Mesenchymal stem cell (in vitro differentiated cells and primary cell): ENCODE measurements around the gene FARP1.

ENCODE experiments used
- DNase-seq: peaks from one replicate; pipeline ENCODE4 v3.0.0-alpha.2; 2013
- H2AFZ ChIP-seq: one replicate; pipeline ENCODE4 v1.6.1; 2013; ENCODE audit warnings: low read depth, mild to moderate bottlenecking, control low read depth, inconsistent platforms, low read length, moderate library complexity
- H2AK5ac ChIP-seq: 2 replicates; pipeline ENCODE4 v1.6.1; 2013; ENCODE audit warnings: low read length, moderate library complexity, mild to moderate bottlenecking, inconsistent platforms; ENCODE audit not compliant: severe bottlenecking
- H2BK120ac ChIP-seq: one replicate; pipeline ENCODE4 v1.6.1; 2013; ENCODE audit warnings: low read depth, mild to moderate bottlenecking, inconsistent platforms, low read length, moderate library complexity
- H2BK12ac ChIP-seq, 2 experiments: one replicate each; pipeline ENCODE4 v1.6.1; 2013; ENCODE audit warnings: inconsistent platforms in 2 of 2, low read length in 2 of 2, mild to moderate bottlenecking in 2 of 2, moderate library complexity in 2 of 2, control low read depth in 1 of 2
- H2BK15ac ChIP-seq: one replicate; pipeline ENCODE4 v1.6.1; 2013; ENCODE audit warnings: mild to moderate bottlenecking, low read depth, inconsistent platforms; ENCODE audit not compliant: poor library complexity, severe bottlenecking
- H2BK5ac ChIP-seq: 2 replicates; pipeline ENCODE4 v1.6.1; 2013; ENCODE audit warnings: low read depth, mild to moderate bottlenecking, low read length, control low read depth, inconsistent platforms; ENCODE audit not compliant: poor library complexity, severe bottlenecking
- H3K14ac ChIP-seq, 2 experiments: one replicate each; pipeline ENCODE4 v1.6.1; 2013; ENCODE audit warnings: inconsistent platforms in 2 of 2, low read length in 2 of 2, control low read depth in 1 of 2, mild to moderate bottlenecking in 1 of 2, moderate library complexity in 1 of 2
- H3K18ac ChIP-seq, 2 experiments: one replicate each; pipeline ENCODE4 v1.6.1; 2013; ENCODE audit warnings: inconsistent platforms in 2 of 2, low read length in 2 of 2, control low read depth in 1 of 2, low read depth in 1 of 2, mild to moderate bottlenecking in 1 of 2
- H3K23ac ChIP-seq, 2 experiments: one replicate each; pipeline ENCODE4 v1.6.1; 2013; ENCODE audit warnings: inconsistent platforms in 2 of 2, low read length in 2 of 2, mild to moderate bottlenecking in 2 of 2, moderate library complexity in 2 of 2, control low read depth in 1 of 2
- H3K27ac ChIP-seq: 2 replicates; pipeline ENCODE4 v1.5.1; 2013; ENCODE audit warnings: mild to moderate bottlenecking, moderate library complexity, low read length, control low read depth, inconsistent platforms; ENCODE audit not compliant: poor library complexity, severe bottlenecking
- H3K27me3 ChIP-seq, 2 experiments: 2 replicates each; pipeline versions ENCODE4 v1.6.1 to v1.7.0; 2013; ENCODE audit warnings: low read length in 2 of 2, mild to moderate bottlenecking in 2 of 2, moderate library complexity in 2 of 2, control low read depth in 1 of 2, inconsistent platforms in 1 of 2; ENCODE audit not compliant: control insufficient read depth in 1 of 2, insufficient read depth in 1 of 2
- H3K36me3 ChIP-seq, 2 experiments: 2 replicates each; pipeline versions ENCODE4 v1.6.1 to v1.7.0; 2013; ENCODE audit warnings: low read length in 2 of 2, control low read depth in 1 of 2, inconsistent platforms in 1 of 2, low read depth in 1 of 2, mild to moderate bottlenecking in 1 of 2; ENCODE audit not compliant: insufficient read depth in 2 of 2, control insufficient read depth in 1 of 2
- H3K4ac ChIP-seq, 2 experiments: one replicate each; pipeline ENCODE4 v1.6.1; 2013; ENCODE audit warnings: inconsistent platforms in 2 of 2, low read length in 2 of 2, mild to moderate bottlenecking in 2 of 2, moderate library complexity in 2 of 2, control low read depth in 1 of 2, low read depth in 1 of 2
- H3K4me1 ChIP-seq: 2 replicates; pipeline ENCODE4 v1.6.1; 2013; ENCODE audit warnings: low read depth, low read length, control low read depth; ENCODE audit not compliant: control insufficient read depth, insufficient read depth
- H3K4me2 ChIP-seq: 2 replicates; pipeline ENCODE4 v1.6.1; 2013; ENCODE audit warnings: low read length, mild to moderate bottlenecking, inconsistent platforms; ENCODE audit not compliant: poor library complexity, severe bottlenecking
- H3K4me3 ChIP-seq, 2 experiments: 2 replicates each; pipeline versions ENCODE4 v1.5.1 to v1.7.0; 2013; ENCODE audit warnings: low read length in 2 of 2, mild to moderate bottlenecking in 2 of 2, control low read depth in 1 of 2, low read depth in 1 of 2; ENCODE audit not compliant: insufficient read depth in 1 of 2
- H3K79me1 ChIP-seq: replicated peaks from 2 replicates; pipeline ENCODE4 v1.6.1; 2013; ENCODE audit warnings: mild to moderate bottlenecking, control low read depth, low read length, inconsistent platforms; ENCODE audit not compliant: poor library complexity, severe bottlenecking
- H3K9ac ChIP-seq: 2 replicates; pipeline ENCODE4 v1.7.0; 2013; ENCODE audit warnings: mild to moderate bottlenecking, low read length, moderate library complexity
- H3K9me3 ChIP-seq: 2 replicates; pipeline ENCODE4 v1.7.0; 2013; ENCODE audit warnings: mild to moderate bottlenecking, low read length; ENCODE audit not compliant: control insufficient read depth
- H4K8ac ChIP-seq: one replicate; pipeline ENCODE4 v1.6.1; 2013; ENCODE audit warnings: inconsistent platforms, mild to moderate bottlenecking, low read length, moderate library complexity
- H4K91ac ChIP-seq: one replicate; pipeline ENCODE4 v1.6.1; 2013; ENCODE audit warnings: mild to moderate bottlenecking, low read length, inconsistent platforms
- WGBS: methylation state at CpG from one replicate; pipeline ENCODE4 v1.1.7; 2013; ENCODE audit warnings: mixed read lengths; 5-methylcytosine and 5-hydroxymethylcytosine counted together

FARP1 gene

DNA sequence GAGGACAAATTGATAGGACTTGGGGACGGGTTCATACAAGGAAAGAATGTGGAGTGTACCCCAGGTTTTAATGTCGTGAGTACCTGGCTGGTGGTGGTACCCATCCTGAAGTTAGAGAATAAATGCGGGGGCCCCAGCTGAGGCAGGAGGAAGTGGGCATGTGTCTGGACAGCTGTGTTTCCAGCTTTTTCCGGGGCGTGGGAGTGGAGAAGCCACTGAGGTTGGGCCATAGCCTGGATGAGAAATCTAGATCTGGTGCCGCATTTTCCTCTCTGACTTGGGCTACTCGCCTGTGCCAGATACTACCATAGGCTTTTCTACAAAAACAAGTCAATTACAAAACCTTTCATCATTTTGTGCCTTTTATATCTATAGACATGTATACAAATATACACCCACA lies 286.6 kb downstream of the FARP1 start:
- no peak overlapping the region for H4K91ac ChIP-seq
- H3K79me1 ChIP-seq, result peaks cover 20% of the 10 kb centered on the region
- DNase-seq, result no peak
- H3K27ac ChIP-seq, result no peak overlapping the region
- H2AK5ac ChIP-seq, result no peak overlapping the region
- no peak overlapping the region for H2BK15ac ChIP-seq
- H2BK5ac ChIP-seq, result no peak overlapping the region
- no peak overlapping the region for H3K18ac ChIP-seq
- no peak overlapping the region for H3K14ac ChIP-seq
- H3K27me3 ChIP-seq, result no peaks in the 10 kb centered on the region
- peaks cover 43 to 70% of the 10 kb centered on the region in 2 experiments for H3K36me3 ChIP-seq
- no peak overlapping the region for H2BK120ac ChIP-seq
- no peak overlapping the region for H2BK12ac ChIP-seq
- peaks cover 17% of the 10 kb centered on the region for H3K4me1 ChIP-seq
- no peak overlapping the region for H3K4me2 ChIP-seq
- H3K23ac ChIP-seq, result no peak overlapping the region
- no peak overlapping the region for H4K8ac ChIP-seq
- no peak overlapping the region for H2AFZ ChIP-seq
- no peak overlapping the region for H3K9ac ChIP-seq
- H3K4me3 ChIP-seq, result no peak overlapping the region
- H3K4ac ChIP-seq, result no peak overlapping the region
- WGBS, result 82% methylated on average over 7 of the region's 7 CpGs
- H3K9me3 ChIP-seq, result no peaks in the 10 kb centered on the region

DNA sequence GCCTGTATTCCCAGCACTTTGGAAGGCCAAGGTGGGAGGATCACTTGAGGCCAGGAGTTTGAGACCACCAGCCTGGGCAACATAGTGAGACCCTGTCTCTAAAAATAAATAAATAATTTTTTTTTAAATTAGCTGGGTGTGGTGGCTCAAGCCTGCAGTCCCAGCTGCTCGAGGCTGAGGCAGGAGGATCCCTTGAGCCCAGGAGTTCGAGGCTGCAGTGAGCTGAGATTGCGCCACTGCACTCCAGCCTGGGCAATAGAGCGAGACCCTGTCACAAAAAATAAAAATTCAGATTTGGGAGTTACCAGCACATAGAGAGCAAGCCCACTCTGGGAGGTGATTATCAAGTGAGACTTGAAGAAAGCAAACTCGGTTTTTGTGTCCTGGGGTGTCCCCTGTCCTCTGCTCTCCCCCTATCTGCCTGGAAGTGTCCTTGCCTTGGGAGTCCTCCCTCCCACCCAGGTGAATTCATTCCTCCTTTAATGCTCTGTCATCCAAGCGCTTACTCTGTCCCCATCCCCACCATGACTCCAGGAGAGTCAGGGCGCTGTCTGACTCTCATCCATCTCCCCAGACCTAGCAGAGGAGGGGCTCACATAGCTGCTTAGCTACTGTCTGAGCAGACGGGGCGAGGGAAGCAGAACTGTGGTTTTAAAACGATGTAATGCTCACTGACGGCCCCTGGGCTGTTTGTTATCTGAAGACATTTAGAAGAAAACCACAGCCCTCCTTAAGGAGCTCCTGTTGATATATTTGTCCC lies 287.3 kb downstream of the FARP1 start:
- Histone ChIP-seq H3K18ac (peak overlapping the region in 1 of 2 experiments; percentile 70), H2BK120ac (no peak overlapping the region), H2AFZ (no peak overlapping the region), H2AK5ac (no peak overlapping the region), H3K36me3 (peaks cover 40 to 68% of the 10 kb centered on the region in 2 experiments), H3K23ac (no peak overlapping the region), H2BK12ac (peak overlapping the region in 1 of 2 experiments; percentile 50), H4K91ac (no peak overlapping the region), H3K4me1 (peaks cover 17% of the 10 kb centered on the region), H3K27ac (no peak overlapping the region), H3K27me3 (no peaks in the 10 kb centered on the region), H2BK5ac (no peak overlapping the region), H4K8ac (no peak overlapping the region), H3K9me3 (no peaks in the 10 kb centered on the region), H3K4me3 (no peak overlapping the region), H2BK15ac (no peak overlapping the region), H3K4me2 (no peak overlapping the region), H3K4ac (no peak overlapping the region), H3K14ac (no peak overlapping the region), H3K9ac (no peak overlapping the region), H3K79me1 (peaks cover 20% of the 10 kb centered on the region)
- 66% methylated on average over 9 of the region's 11 CpGs for WGBS
- peak; percentile 75 for DNase-seq

DNA sequence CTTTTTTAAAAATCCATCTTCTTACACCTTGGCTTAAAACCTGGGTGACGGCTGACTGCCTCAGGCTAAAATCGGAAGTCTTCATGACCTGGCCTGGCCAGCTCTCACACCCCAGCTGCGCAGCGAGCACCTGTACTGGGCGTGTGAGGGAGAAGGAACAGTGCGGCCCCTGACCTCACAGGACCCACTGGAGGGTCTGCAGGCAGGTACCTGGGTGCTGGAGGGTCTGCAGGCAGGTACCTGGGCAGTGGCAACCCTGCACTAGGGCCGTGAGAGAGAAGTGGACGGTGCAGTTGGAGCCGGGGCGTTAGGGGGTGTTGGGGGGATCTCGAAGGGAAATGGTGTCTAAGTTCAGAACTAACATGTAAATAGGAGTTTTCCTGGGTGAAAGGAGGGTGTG lies 289.7 kb downstream of the FARP1 start:
- WGBS, result 98% methylated on average over 11 of the region's 11 CpGs
- Histone ChIP-seq H3K27me3 (no peaks in the 10 kb centered on the region), H3K18ac (no peak overlapping the region), H2BK5ac (no peak overlapping the region), H3K9me3 (no peaks in the 10 kb centered on the region), H4K91ac (no peak overlapping the region), H3K4ac (no peak overlapping the region), H3K23ac (no peak overlapping the region), H3K79me1 (peaks cover 19% of the 10 kb centered on the region), H3K4me3 (no peak overlapping the region), H2BK120ac (no peak overlapping the region), H2AFZ (no peak overlapping the region), H3K36me3 (peaks cover 37 to 64% of the 10 kb centered on the region in 2 experiments), H3K4me2 (no peak overlapping the region), H2BK15ac (no peak overlapping the region), H3K4me1 (peaks cover 17% of the 10 kb centered on the region), H2AK5ac (no peak overlapping the region), H3K27ac (no peak overlapping the region), H3K14ac (no peak overlapping the region), H3K9ac (no peak overlapping the region), H2BK12ac (no peak overlapping the region), H4K8ac (peak overlapping the region; percentile 39)
- no peak for DNase-seq

DNA sequence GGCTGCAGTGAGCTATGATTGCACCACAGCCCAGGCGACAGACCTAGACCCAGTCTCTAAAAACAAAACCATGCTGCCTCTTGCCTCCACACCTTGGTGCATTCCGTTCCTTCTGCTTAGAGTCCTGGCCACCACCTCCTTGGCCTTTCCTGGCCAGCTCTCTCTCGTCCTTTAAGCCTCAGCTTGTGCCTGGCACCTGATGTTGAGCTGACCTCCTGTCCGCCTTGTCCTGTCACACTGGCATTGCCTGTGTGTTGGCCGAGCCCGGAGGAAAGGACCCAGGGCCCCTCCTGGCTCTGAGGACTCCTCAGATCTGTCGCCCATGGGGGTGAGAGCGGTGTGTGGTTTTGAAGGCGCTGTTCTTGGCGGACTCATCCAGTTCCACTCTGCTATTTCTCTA lies 290.8 kb downstream of the FARP1 start:
- no peak overlapping the region for H3K4me3 ChIP-seq
- H4K91ac ChIP-seq, result no peak overlapping the region
- H3K36me3 ChIP-seq, result peaks cover 36 to 62% of the 10 kb centered on the region in 2 experiments
- no peak overlapping the region for H2AFZ ChIP-seq
- H3K14ac ChIP-seq, result no peak overlapping the region
- no peak overlapping the region for H2BK12ac ChIP-seq
- no peak overlapping the region for H2BK5ac ChIP-seq
- DNase-seq, result no peak
- H3K4me2 ChIP-seq, result no peak overlapping the region
- H2BK120ac ChIP-seq, result no peak overlapping the region
- peak overlapping the region in 1 of 2 experiments; percentile 18 for H3K18ac ChIP-seq
- no peaks in the 10 kb centered on the region for H3K9me3 ChIP-seq
- no peak overlapping the region for H3K4ac ChIP-seq
- no peak overlapping the region for H4K8ac ChIP-seq
- WGBS, result 98% methylated on average over 7 of the region's 10 CpGs
- H2AK5ac ChIP-seq, result no peak overlapping the region
- H3K27me3 ChIP-seq, result no peaks in the 10 kb centered on the region
- H3K27ac ChIP-seq, result no peak overlapping the region
- no peak overlapping the region for H2BK15ac ChIP-seq
- no peak overlapping the region for H3K9ac ChIP-seq
- H3K79me1 ChIP-seq, result peaks cover 17% of the 10 kb centered on the region
- H3K23ac ChIP-seq, result peak overlapping the region in 1 of 2 experiments; percentile 44
- peaks cover 9% of the 10 kb centered on the region for H3K4me1 ChIP-seq
